Uterus (tissue), 2 donors: ENCODE data around the gene ZNF106.

Experiments used
- CTCF ChIP-seq, 4 experiments: fragments of 200-600 bp in 2 of 4; fragments of 450-650 bp in 2 of 4; sonication (generic) in 2 of 4; IDR thresholded peaks; one replicate each; pipeline ENCODE4 v1.5.1; 2016 to 2019; ENCODE audit warnings: antibody characterized with exemption in 4 of 4, mild to moderate bottlenecking in 2 of 4, moderate library complexity in 1 of 4
- POLR2A ChIP-seq, 2 donors: fragments of 450-650 bp; IDR thresholded peaks; one replicate each; pipeline ENCODE4 v1.6.1; 2016; ENCODE audit warnings: antibody characterized with exemption in 2 of 2, mild to moderate bottlenecking in 1 of 2, moderate library complexity in 1 of 2

GRCh38 chr15:42449770-42450424, 41.0 kb downstream of the ZNF106 start:
- TF ChIP-seq CTCF (IDR thresholded peaks at IDR 0.05) (no peak), POLR2A (IDR thresholded peaks at IDR 0.05) (no peak)
